HPDE6-E6E7 (cell line): ENCODE results near the gene FCHO2.
A peak's percentile ranks its signal among the peaks of the same experiment; 100 is the strongest.

Source experiments
- DNase-seq: peaks from one replicate; pipeline ENCODE4 v3.0.0; 2011; ENCODE audit warnings: missing footprints; ENCODE audit errors: extremely low spot score

The FCHO2 gene

DNA sequence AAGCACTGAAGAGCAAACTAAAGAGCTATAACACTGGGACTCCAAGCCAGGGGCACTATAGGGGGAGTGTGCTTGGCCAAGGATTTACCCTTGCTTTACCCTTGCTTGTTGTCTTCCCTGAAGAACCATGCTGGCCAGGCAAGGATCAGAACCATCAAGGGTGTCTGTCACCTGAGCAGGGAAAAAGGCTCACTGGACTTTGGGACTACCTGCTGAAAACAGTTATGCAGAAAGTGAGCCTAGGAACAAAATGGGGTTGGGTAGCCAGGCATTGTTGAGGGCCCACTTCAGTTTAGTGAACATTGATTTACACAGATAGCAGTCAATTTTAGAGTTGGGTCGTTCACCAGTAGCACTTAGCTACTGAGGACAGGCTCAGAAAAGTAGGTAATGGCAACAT, 156.5 kb downstream of the FCHO2 start:
- DNase-seq: no peak

DNA sequence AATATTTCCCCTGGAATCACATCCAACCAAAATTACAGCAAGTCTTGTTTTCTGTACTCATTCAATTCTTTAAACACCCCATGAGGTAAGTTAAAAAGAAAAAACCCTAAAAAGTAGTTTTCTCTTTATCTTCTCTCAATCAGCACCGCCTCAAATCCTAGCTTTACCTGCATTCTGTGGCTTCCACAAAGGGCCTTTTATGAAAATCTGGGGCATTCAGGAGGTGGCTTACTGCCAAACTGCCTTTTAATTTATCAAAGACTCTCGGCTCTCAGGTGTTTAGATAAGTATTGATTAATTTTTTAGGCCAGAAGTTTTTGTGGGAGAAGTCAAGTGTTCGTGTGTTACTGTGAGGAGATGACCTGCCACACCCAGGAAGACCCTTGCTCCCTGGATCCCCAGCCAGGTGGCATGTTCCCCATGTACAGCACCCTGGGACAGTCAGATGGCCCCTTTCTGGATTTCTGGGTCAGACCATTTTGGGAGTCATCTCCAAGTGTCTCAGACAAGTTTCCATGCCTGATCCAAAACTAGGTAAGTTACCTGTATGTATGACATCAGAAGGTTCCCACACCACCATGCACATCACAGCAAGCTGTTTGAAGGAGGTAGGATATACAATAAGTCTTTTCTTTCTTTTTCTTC, 158.3 kb downstream of the FCHO2 start:
- DNase-seq: no peak

GRCh38 chr5:73115399-73116051, 159.7 kb downstream of the FCHO2 start:
- DNase-seq: no peak

GRCh38 chr5:73116506-73116905, 160.7 kb downstream of the FCHO2 start:
- DNase-seq: no peak

- DNase-seq: no peak
These were observed 161.4 kb downstream of the FCHO2 start for GRCh38 chr5:73117088-73117740.

DNA sequence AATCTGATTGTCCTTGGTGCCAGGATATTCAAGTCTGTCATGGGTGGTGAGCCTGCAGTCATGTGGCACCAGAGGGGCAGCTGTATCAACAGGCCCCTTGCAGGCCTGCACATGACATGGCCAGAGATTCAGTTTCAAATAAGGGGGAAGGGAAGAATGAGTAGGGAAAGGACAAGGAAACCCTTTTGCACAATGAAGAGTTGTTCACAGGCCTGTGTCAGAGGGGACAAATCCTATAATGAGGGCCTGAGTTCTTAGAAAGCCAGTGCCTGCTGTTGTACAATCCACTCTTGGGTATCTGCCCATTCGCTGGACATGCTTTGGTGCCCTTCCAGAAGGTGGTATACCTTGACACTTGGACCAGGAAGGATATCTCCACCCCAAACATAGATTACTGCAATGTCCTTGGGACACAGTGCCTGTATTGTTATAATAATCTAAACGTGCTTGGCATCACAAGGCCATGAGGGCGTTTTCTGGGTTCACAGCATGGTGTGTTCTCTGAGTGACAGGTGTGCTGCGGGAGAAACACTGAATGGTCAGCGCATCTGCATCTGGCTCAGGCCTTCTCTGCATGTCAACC, 162.6 kb downstream of the FCHO2 start:
- DNase-seq: no peak

DNA sequence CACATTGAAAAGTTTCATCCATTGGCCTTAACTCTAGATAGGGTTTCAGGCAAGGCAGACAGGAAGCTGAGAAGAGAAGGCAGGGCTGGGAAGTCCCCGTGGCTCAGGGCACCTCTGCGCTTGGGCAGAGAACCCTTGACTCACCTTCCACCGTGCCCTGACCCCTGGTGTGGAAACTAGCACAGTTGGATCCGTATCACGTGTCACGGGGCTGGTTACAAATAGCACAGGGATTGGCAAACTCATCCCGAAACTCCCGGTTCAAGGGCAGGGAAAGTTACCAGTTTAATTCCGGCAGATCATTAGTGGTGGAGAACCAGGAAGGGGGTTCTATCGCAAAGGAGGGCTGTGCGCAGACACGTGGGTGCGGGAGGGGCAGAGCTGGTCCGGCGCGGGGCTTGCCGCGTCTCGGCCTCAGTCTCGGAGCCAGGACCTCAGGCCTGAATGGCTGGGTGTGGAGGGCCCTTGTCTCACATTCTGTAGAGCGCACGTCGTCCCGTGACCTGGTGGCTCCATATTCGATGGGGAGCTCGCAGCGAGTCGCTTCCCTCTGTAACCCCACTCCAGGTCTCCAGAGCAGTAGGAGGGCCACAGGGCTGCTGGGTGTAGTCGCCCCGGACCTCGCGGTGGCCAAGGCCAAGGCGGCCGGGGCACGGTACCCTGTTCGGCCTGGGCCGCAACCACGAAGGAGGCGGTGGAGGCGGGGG, 163.8 kb downstream of the FCHO2 start:
- DNase-seq: no peak

GRCh38 chr5:73120222-73121118, 164.6 kb downstream of the FCHO2 start, which contains the start of gene TMEM171:
Gene TMEM171 (plus strand): TSS chr5:73120575. CDS start chr5:73123374, 2,799 bp downstream.
- peak; percentile 53 for DNase-seq

DNA sequence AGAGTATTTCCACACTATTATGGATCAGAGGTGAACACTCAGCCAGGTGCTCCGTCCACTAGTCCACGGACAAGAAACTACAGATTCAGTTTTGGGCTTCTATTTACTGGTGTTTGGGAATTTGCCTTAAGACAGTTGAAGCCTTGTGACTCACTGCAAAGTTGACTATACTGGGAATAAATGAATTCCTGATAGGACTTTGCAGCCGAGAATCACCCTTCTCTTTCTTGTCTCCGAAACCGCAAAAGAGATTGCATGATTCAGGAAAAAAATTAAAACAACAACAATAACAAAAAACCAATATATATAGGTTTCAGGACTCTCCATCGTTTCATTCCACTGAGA, 165.2 kb downstream of the FCHO2 start:
- peak; percentile 29 for DNase-seq

DNA sequence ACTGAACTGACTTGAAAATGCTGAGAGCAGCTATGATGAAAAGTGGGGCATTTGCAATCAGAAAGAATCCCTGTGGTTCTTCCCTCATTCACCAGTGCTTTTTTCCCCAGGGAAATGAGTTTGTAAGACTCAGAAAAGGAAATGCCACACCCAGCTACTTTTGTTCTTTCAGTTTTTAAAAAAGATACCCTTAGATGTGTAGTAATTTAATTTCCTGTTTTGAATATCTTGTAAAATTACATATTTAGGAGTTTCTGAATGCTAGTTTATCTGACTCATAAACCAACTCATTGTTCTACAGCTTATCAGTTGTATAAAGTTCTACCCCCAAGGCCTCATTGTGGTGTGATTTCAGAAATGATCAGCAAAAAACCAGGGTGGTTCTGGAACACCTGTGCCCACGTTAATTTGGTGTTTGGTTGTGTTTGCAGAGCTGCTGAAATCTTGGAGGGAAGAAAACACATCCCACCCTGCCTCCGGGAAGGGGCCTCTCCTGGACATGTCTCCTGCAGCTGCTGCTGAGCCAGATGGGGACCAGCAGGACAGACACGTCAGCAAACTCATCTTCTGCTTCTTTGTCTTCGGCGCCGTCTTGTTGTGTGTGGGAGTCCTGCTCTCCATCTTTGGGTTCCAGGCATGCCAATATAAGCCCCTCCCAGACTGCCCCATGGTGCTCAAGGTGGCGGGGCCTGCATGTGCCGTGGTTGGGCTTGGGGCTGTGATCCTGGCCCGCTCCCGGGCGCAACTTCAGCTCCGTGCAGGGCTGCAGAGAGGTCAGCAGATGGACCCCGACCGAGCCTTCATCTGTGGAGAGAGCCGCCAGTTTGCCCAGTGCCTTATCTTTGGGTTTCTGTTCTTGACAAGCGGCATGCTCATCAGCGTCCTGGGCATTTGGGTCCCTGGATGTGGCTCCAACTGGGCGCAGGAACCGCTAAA, 167.3 kb downstream of the FCHO2 start:
- no peak for DNase-seq

DNA sequence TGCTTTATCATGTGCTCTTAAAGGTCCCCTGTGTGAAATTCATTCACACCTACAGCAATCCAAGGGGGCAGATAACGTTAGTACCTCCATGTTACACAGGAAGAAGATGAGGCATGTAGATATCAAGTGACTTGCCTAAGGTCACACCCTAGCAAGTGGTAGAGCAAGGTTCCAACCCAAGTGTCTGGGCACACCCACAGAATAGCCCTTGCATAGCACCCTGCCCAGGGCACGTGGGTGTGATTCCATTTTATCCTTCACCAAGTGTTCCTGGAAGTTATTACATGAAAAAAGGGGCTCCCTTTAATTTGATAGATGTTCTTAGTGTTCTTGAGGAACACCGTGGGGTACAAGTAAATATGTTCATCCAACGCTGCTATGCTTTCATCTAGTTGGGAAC, 169.4 kb downstream of the FCHO2 start:
- DNase-seq: no peak

DNA sequence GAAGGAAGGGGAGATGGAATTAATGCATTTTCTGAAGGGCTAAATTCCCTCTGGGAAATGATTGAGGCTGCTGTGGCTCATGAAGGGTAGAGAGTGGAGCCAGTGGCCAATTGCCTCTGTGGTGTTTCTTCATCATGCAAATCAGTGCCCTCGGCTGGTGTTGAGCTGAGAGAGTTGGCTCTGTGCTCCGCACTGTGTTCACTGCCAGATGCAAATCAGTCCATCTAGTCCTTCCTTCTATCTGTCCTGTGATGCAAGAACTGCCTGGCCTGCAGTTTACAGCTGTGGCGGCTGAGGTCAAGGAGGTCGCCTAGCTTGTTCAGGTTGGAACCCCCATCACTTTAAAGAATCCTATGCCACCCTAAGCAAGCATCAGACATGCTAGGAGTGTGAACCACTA, 170.5 kb downstream of the FCHO2 start:
- DNase-seq: no peak

- DNase-seq: no peak
These were observed 171.1 kb downstream of the FCHO2 start for GRCh38 chr5:73126957-73127356.

DNA sequence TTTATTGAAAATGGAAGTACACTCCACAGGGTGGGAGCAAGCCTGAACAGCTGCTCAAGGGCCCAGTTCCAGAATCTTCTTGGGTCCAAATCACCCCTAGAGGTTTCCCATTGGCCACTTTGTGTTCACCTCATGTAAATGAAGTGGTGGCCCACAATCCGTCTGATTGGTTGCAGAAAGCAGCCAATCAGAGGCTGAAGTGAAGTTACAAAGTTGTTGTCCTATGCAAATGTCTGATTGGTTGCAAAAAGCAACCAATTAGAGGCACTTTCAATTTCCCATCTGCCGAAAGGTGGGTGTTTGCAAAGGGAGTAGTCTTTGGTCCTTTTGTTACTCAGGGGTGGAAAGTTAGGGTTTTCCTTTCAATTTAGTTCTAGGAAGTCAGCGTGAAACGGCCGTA, 173.3 kb downstream of the FCHO2 start:
- DNase-seq: no peak

- no peak for DNase-seq
These were observed 175.0 kb downstream of the FCHO2 start for GRCh38 chr5:73130811-73131210.

GRCh38 chr5:73131711-73132425, 176.0 kb downstream of the FCHO2 start:
- DNase-seq: no peak

GRCh38 chr5:73132759-73133158, 176.9 kb downstream of the FCHO2 start:
- no peak for DNase-seq

DNA sequence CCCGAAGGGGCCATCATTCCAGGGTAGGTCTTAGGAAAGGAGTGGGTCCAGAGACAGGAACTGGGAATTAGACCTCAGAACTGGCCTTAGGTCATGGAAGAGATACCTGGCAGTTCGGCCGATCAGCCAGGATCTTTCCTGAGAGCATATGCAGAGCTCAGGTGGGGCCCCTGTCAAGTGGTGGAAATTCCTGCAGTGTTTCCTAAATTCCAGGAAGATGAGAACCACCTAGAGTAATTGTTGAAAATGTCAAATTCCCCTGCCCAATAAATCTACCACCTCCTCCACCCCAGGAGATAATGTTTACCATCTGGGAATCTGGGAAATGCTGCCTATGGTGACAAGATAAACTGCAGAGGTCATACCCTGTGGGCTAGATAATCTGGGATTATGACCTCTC, 179.2 kb downstream of the FCHO2 start:
- no peak for DNase-seq

DNA sequence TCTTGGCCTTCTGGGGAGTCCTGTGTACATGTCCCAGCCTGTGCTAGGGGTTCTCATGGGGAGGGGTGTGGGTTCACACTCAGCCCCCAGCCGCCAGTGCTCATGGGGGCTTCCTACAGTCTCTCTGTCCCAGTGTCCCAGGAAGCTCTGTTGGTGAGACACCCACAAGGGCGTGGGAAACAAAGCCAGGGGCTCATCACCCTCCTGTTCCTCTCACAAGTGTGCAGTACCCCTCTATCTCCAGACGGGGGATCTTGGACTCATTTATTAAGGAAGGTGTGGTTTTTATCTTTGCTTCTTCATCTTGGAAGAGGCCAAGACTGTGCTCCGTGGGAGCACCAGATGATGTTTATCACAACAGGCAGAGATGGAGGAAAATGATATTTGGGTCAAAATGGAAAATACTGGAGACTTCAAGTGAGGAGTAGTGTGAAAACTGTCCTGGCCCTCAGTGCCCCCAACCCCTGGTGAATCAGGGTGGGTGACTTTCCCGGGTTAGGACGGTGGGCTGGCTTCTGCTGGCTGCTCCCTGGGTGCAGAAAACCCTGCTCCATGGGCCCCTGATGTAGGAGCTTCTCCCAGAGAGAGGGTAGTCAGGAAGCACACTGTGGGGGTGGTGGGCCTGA, 179.7 kb downstream of the FCHO2 start:
- no peak for DNase-seq
